OCI-LY3 (cell line): ENCODE results near the gene RERE.

Experiments used
- H2AFZ ChIP-seq: fragments of 200-600, 300-600 bp; shearing (Covaris generic); 2 replicates; pipeline ENCODE4 v1.6.0; 2014; ENCODE audit warnings: antibody characterized with exemption, low read depth, low read length
- H3K27ac ChIP-seq: fragments of 200-600, 300-600 bp; sonication (generic); 2 replicates; pipeline ENCODE4 v1.5.1; 2014; ENCODE audit warnings: mild to moderate bottlenecking, low read length, moderate library complexity, mixed read lengths
- H3K27me3 ChIP-seq: fragments of 200-600, 300-600 bp; sonication (generic); 2 replicates; pipeline ENCODE4 v1.6.1; 2014; ENCODE audit warnings: low read depth, low read length, mixed read lengths
- H3K36me3 ChIP-seq: fragments of 200-600, 300-600 bp; sonication (generic); replicated peaks from 2 replicates; pipeline ENCODE3; 2014; ENCODE audit warnings: low read depth, low read length, mixed read lengths
- H3K4me1 ChIP-seq: fragments of 300-600, 200-600 bp; sonication (generic); 2 replicates; pipeline ENCODE4 v1.6.1; 2014; ENCODE audit warnings: low read length, mixed read lengths
- H3K4me2 ChIP-seq: fragments of 200-600, 300-600 bp; sonication (generic); 2 replicates; pipeline ENCODE4 v1.6.1; 2014; ENCODE audit warnings: low read length, mixed read lengths
- H3K4me3 ChIP-seq: fragments of 300-600, 200-600 bp; sonication (generic); 2 replicates; pipeline ENCODE4 v1.5.1; 2014; ENCODE audit warnings: antibody characterized with exemption, mild to moderate bottlenecking, low read length, moderate library complexity
- H3K79me2 ChIP-seq: fragments of 300-600, 200-600 bp; shearing (Covaris generic); 2 replicates; pipeline ENCODE4 v1.6.1; 2014; ENCODE audit warnings: mild to moderate bottlenecking, low read length, mixed read lengths
- H3K9ac ChIP-seq: fragments of 300-600, 200-600 bp; shearing (Covaris generic); 2 replicates; pipeline ENCODE4 v1.6.0; 2014; ENCODE audit warnings: mild to moderate bottlenecking, low read length, moderate library complexity
- H3K9me3 ChIP-seq: fragments of 200-600, 300-600 bp; shearing (Covaris generic); 2 replicates; pipeline ENCODE4 v1.6.1; 2014; ENCODE audit warnings: low read length, mixed read lengths; ENCODE audit not compliant: insufficient read depth
- H4K20me1 ChIP-seq: fragments of 200-600, 300-600 bp; sonication (generic); 2 replicates; pipeline ENCODE4 v1.6.1; 2016; ENCODE audit warnings: low read length, mixed read lengths; ENCODE audit not compliant: insufficient read depth
- EZH2phosphoT487 ChIP-seq: fragments of 200-600 bp; shearing (Covaris generic); IDR thresholded peaks from 2 replicates; pipeline ENCODE4 v1.6.1; 2018; ENCODE audit warnings: antibody characterized with exemption, mixed run types, low read depth
- TF ChIP-seq, protein P1 (sequence below): fragments of 200-600, 300-600 bp; sonication (generic); IDR thresholded peaks from 2 replicates; pipeline ENCODE4 v1.5.1; 2014; ENCODE audit warnings: antibody characterized with exemption, low read length, low read depth

RERE gene

GRCh38 chr1:8545078-8545477 is 272.4 kb downstream of the RERE start:
- Histone ChIP-seq H4K20me1 (no peaks in the 10 kb centered on the region), H3K4me1 (peaks cover 19% of the 10 kb centered on the region), H3K36me3 (peaks cover 5% of the 10 kb centered on the region), H3K4me3 (peak overlapping the region; percentile 45; the same call in 1 of the 2 replicates), H3K27ac (no peak overlapping the region; the same call in 1 of the 2 replicates), H3K9ac (no peak overlapping the region), H3K79me2 (no peaks in the 10 kb centered on the region), H3K27me3 (no peaks in the 10 kb centered on the region), H3K4me2 (peak overlapping the region; percentile 57), H2AFZ (no peak overlapping the region), H3K9me3 (no peaks in the 10 kb centered on the region)
- TF ChIP-seq, protein P1, sequence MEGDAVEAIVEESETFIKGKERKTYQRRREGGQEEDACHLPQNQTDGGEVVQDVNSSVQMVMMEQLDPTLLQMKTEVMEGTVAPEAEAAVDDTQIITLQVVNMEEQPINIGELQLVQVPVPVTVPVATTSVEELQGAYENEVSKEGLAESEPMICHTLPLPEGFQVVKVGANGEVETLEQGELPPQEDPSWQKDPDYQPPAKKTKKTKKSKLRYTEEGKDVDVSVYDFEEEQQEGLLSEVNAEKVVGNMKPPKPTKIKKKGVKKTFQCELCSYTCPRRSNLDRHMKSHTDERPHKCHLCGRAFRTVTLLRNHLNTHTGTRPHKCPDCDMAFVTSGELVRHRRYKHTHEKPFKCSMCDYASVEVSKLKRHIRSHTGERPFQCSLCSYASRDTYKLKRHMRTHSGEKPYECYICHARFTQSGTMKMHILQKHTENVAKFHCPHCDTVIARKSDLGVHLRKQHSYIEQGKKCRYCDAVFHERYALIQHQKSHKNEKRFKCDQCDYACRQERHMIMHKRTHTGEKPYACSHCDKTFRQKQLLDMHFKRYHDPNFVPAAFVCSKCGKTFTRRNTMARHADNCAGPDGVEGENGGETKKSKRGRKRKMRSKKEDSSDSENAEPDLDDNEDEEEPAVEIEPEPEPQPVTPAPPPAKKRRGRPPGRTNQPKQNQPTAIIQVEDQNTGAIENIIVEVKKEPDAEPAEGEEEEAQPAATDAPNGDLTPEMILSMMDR: no peak
- TF ChIP-seq EZH2phosphoT487: no peak

- Histone ChIP-seq H3K9me3 (no peaks in the 10 kb centered on the region), H3K9ac (no peak overlapping the region), H3K4me3 (no peak overlapping the region), H3K27ac (no peak overlapping the region; the same call in 1 of the 2 replicates), H2AFZ (no peak overlapping the region), H3K4me1 (peaks cover 19% of the 10 kb centered on the region), H3K36me3 (peaks cover 5% of the 10 kb centered on the region), H3K4me2 (peak overlapping the region; percentile 57), H3K79me2 (no peaks in the 10 kb centered on the region), H4K20me1 (no peaks in the 10 kb centered on the region), H3K27me3 (no peaks in the 10 kb centered on the region)
- TF ChIP-seq, protein P1: no peak
- TF ChIP-seq EZH2phosphoT487: no peak
These were observed 272.8 kb downstream of the RERE start for GRCh38 chr1:8544644-8545043.

DNA sequence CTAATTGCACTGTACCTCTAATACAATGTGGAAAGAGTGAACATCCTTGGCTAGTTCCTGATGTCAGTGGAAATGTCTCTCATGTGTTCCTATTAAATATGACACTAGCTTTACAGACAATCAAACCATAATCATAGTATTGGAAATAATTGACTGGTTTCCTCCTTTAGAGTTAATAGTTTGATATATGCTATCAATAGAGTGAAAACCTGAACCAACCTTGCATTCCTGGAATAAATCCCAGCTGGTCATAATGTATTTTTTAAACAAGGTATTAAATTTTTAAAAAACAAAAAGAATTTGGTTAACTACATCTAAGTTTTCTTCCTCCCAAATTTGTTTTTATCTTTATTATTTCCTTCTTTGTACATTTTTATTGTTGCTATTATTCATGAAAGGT is 273.5 kb downstream of the RERE start:
- Histone ChIP-seq H3K9ac (no peak overlapping the region), H3K4me3 (no peak overlapping the region), H3K4me1 (peaks cover 19% of the 10 kb centered on the region), H2AFZ (no peak overlapping the region), H3K4me2 (no peak overlapping the region), H3K27me3 (no peaks in the 10 kb centered on the region), H4K20me1 (no peaks in the 10 kb centered on the region), H3K79me2 (no peaks in the 10 kb centered on the region), H3K27ac (no peak overlapping the region), H3K36me3 (peaks cover 5% of the 10 kb centered on the region), H3K9me3 (no peaks in the 10 kb centered on the region)
- TF ChIP-seq, protein P1: no peak
- no peak for TF ChIP-seq EZH2phosphoT487

DNA sequence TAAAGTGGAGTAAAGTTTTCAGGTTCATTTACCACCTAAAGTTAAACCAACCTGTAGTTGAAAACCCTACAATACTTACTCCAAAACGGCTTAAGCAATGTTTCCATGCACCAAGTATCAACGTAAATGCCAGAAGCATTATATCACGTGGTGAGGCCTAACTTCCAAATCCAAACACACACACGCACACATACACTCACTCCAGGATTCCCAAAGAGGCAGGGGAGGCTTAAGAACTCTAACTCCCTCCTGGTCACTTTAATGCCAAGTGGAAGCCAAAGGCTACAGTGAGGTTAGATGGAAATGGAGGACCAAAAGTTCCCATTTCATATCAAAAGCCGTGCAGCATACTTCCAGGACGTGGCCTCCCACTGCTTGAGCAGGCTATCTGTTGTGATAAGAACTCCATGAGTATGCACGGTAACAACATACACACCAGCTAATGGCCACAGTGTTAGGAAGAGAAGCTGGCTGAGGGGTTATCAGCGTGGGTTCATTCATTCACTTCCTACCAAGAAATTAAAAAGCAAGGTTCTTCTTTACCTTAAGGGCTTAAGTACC is 275.4 kb downstream of the RERE start:
- H3K4me3 ChIP-seq: no peak overlapping the region
- H3K27me3 ChIP-seq: no peaks in the 10 kb centered on the region
- no peak overlapping the region for H2AFZ ChIP-seq
- no peak overlapping the region for H3K9ac ChIP-seq
- no peak overlapping the region for H3K4me2 ChIP-seq
- H3K9me3 ChIP-seq: no peaks in the 10 kb centered on the region
- H3K27ac ChIP-seq: no peak overlapping the region
- no peak for TF ChIP-seq EZH2phosphoT487
- TF ChIP-seq, protein P1: no peak
- no peaks in the 10 kb centered on the region for H3K79me2 ChIP-seq
- H3K36me3 ChIP-seq: peaks cover 5% of the 10 kb centered on the region
- peaks cover 19% of the 10 kb centered on the region for H3K4me1 ChIP-seq
- H4K20me1 ChIP-seq: no peaks in the 10 kb centered on the region
